ENCODE results near the gene PARP6. TPM values are rescaled to one million over a fixed set of nuclear protein-coding genes. Genes with fewer than 3 reads are reported as not detected.

The PARP6 gene
- polyA plus RNA-seq, 1 of the 3 experiments (the other 2 are of a cell fraction): 57.7 TPM

DNA sequence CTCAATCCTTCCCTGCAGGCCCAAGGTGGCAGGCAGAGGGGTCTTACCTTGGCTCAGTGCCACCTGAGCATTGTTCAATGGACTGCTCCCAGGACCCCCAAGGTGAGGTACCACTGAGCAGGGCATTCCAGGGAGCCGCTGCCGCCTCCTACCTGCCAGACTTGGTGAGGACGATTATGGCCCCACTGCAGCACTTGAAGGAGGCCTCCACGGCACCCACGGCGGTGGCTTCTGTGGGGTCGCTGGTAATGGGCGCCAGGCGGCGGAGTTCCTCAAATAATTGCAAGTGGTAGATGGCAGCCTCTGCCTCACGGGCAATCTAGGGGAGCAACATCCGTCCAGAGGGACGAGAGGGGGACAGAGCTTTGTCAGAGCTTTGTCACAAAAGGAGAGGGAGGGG is 70.1 kb downstream of the PARP6 start:
- H3K9ac ChIP-seq: no peak overlapping the region
- no peaks in the 10 kb centered on the region for H3K9me2 ChIP-seq
- H3K36me3 ChIP-seq (replicated peaks in 1 of 2; ENCODE audit: control insufficient read depth in 1 of 2, insufficient read depth in 2 of 2, low read length in 1 of 2): peaks cover 87 to 90% of the 10 kb centered on the region in 2 experiments
- TF ChIP-seq MEF2A (IDR thresholded peaks at IDR 0.05; ENCODE audit: borderline replicate concordance, low read depth) (no peak), POLR2AphosphoS5 (IDR thresholded peaks at IDR 0.05; ENCODE audit: low read depth, low read length) (0 out of 2 replicates have a peak, but pooled peaks have one; percentile 2)
- H3K4me3 ChIP-seq (ENCODE audit: low read depth in 2 of 2, low read length in 1 of 2): no peak overlapping the region
- peaks cover 32% of the 10 kb centered on the region for H3K79me2 ChIP-seq (ENCODE audit: insufficient read depth)
- ChIA-PET POLR2A (interaction anchor here (1.3 to 1.6 kb wide), 3 partner anchors 17 to 28 kb away, joined by 3 to 15 read pairs (median 6); partner anchors contain the start of gene PKM), CTCF (interaction anchor here (1.7 kb wide), 1 partner anchor 458 kb away, joined by 4 read pairs; no protein-coding TSS in a partner anchor)
- H3K4me1 ChIP-seq (ENCODE audit: control insufficient read depth in 1 of 2, insufficient read depth in 2 of 2, low read depth in 1 of 2, low read length in 1 of 2): peaks cover 35 to 37% of the 10 kb centered on the region in 2 experiments
- WGBS (ENCODE audit: low lambda C conversion rate): 96% methylated on average over 11 of the region's 13 CpGs
- H3K9me3 ChIP-seq: no peaks in the 10 kb centered on the region
- H4K20me1 ChIP-seq (ENCODE audit: insufficient read depth): peaks cover 94% of the 10 kb centered on the region
- no peak overlapping the region for H3K4me2 ChIP-seq
- no peak overlapping the region for H2AFZ ChIP-seq (ENCODE audit: low read depth)
- H3K27me3 ChIP-seq (ENCODE audit: insufficient read depth): no peaks in the 10 kb centered on the region
- DNase-seq: no peak
- H3F3A ChIP-seq (replicated peaks; ENCODE audit: insufficient read depth): peaks cover 87% of the 10 kb centered on the region
- H3K27ac ChIP-seq (ENCODE audit: low read depth in 2 of 2, low read length in 1 of 2): peak overlapping the region; percentile 66 to 94; a peak in 2 of 4 replicates

GRCh38 chr15:72201391-72201921 is 70.9 kb downstream of the PARP6 start:
- CTCF ChIA-PET: interaction anchor here (0.7 to 5.5 kb wide), 3 partner anchors 19 to 26 kb away, joined by 3 to 35 read pairs (median 3); no protein-coding TSS in a partner anchor
- Histone ChIP-seq H3K4me1 (ENCODE audit: control insufficient read depth in 1 of 2, insufficient read depth in 2 of 2, low read depth in 1 of 2, low read length in 1 of 2) (peaks cover 35 to 37% of the 10 kb centered on the region in 2 experiments), H3K4me3 (ENCODE audit: low read depth in 2 of 2, low read length in 1 of 2) (no peak overlapping the region), H3K27ac (ENCODE audit: low read depth in 2 of 2, low read length in 1 of 2) (peak overlapping the region; percentile 34 to 66; a peak in 2 of 4 replicates), H3K9ac (no peak overlapping the region), H3K4me2 (no peak overlapping the region), H4K20me1 (ENCODE audit: insufficient read depth) (peaks cover 86% of the 10 kb centered on the region), H3F3A (replicated peaks; ENCODE audit: insufficient read depth) (peaks cover 90% of the 10 kb centered on the region), H2AFZ (ENCODE audit: low read depth) (no peak overlapping the region), H3K9me2 (no peaks in the 10 kb centered on the region), H3K9me3 (no peaks in the 10 kb centered on the region), H3K36me3 (replicated peaks in 1 of 2; ENCODE audit: control insufficient read depth in 1 of 2, insufficient read depth in 2 of 2, low read length in 1 of 2) (peaks cover 79 to 82% of the 10 kb centered on the region in 2 experiments), H3K27me3 (ENCODE audit: insufficient read depth) (no peaks in the 10 kb centered on the region), H3K79me2 (ENCODE audit: insufficient read depth) (peaks cover 25% of the 10 kb centered on the region)
- TF ChIP-seq EZH2phosphoT487 (IDR thresholded peaks at IDR 0.05; ENCODE audit: borderline replicate concordance, low read depth): no peak
- TF ChIP-seq POLR2AphosphoS5 (IDR thresholded peaks at IDR 0.05; ENCODE audit: low read depth, low read length): 0 out of 2 replicates have a peak, but pooled peaks have one; percentile 18
- DNase-seq: no peak
- WGBS (ENCODE audit: low lambda C conversion rate): 90% methylated on average over 2 of the region's 3 CpGs
- POLR2A ChIA-PET: no interaction called here

GRCh38 chr15:72200395-72201237 is 71.7 kb downstream of the PARP6 start:
- Histone ChIP-seq H3K4me2 (no peak overlapping the region), H3K9ac (no peak overlapping the region), H3K4me3 (ENCODE audit: low read depth in 2 of 2, low read length in 1 of 2) (no peak overlapping the region), H3K9me2 (no peaks in the 10 kb centered on the region), H3K4me1 (ENCODE audit: control insufficient read depth in 1 of 2, insufficient read depth in 2 of 2, low read depth in 1 of 2, low read length in 1 of 2) (peaks cover 30 to 37% of the 10 kb centered on the region in 2 experiments), H4K20me1 (ENCODE audit: insufficient read depth) (peaks cover 77% of the 10 kb centered on the region), H3K79me2 (ENCODE audit: insufficient read depth) (peaks cover 19% of the 10 kb centered on the region), H3K27ac (ENCODE audit: low read depth in 2 of 2, low read length in 1 of 2) (peak overlapping the region; percentile 9 to 66; a peak in 2 of 4 replicates), H3F3A (replicated peaks; ENCODE audit: insufficient read depth) (peaks cover 83% of the 10 kb centered on the region), H2AFZ (ENCODE audit: low read depth) (no peak overlapping the region), H3K36me3 (replicated peaks in 1 of 2; ENCODE audit: control insufficient read depth in 1 of 2, insufficient read depth in 2 of 2, low read length in 1 of 2) (peaks cover 71 to 73% of the 10 kb centered on the region in 2 experiments), H3K9me3 (no peaks in the 10 kb centered on the region), H3K27me3 (ENCODE audit: insufficient read depth) (no peaks in the 10 kb centered on the region)
- TF ChIP-seq GATA2 (CRISPR knock-in tag; IDR thresholded peaks at IDR 0.05) (no peak), FOSL2 (IDR thresholded peaks at IDR 0.05; ENCODE audit: borderline replicate concordance, low read depth) (no peak), RXRA (IDR thresholded peaks at IDR 0.05; ENCODE audit: borderline replicate concordance, low read depth) (no peak)
- TF ChIP-seq, protein P1, sequence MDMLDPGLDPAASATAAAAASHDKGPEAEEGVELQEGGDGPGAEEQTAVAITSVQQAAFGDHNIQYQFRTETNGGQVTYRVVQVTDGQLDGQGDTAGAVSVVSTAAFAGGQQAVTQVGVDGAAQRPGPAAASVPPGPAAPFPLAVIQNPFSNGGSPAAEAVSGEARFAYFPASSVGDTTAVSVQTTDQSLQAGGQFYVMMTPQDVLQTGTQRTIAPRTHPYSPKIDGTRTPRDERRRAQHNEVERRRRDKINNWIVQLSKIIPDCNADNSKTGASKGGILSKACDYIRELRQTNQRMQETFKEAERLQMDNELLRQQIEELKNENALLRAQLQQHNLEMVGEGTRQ (IDR thresholded peaks at IDR 0.05; ENCODE audit: borderline replicate concordance, low read depth, low read length): no peak
- POLR2A ChIA-PET: interaction anchor here (0.7 to 3.7 kb wide), 4 partner anchors 10 to 30 kb away, joined by 3 to 17 read pairs (median 3); partner anchors contain the start of gene PKM
- CTCF ChIA-PET: interaction anchor here (0.6 to 5.5 kb wide), 23 partner anchors 10 to 456 kb away, joined by 3 to 35 read pairs (median 4); partner anchors contain the start of gene PKM
- WGBS (ENCODE audit: low lambda C conversion rate): 84% methylated on average over 14 of the region's 15 CpGs
- no peak for DNase-seq

All from SK-N-SH (cell line).